ENCODE results near the gene LSS. TPM values are rescaled to one million over a fixed set of nuclear protein-coding genes. Genes with fewer than 3 reads are reported as not detected.
A peak's percentile ranks its signal among the peaks of the same experiment; 100 is the strongest.

LSS gene
- total and polyA plus RNA-seq, 2 experiments from 2014 or later: 86.9 to 112 TPM

- no peak overlapping the region for H3K4me3 ChIP-seq
- no peaks in the 10 kb centered on the region for H3K4me1 ChIP-seq (ENCODE audit: low read depth)
- no peak for DNase-seq (ENCODE audit: low read depth in 1 of 2, low spot score in 1 of 2)
- peaks cover 56% of the 10 kb centered on the region for H3K36me3 ChIP-seq
- H3K27me3 ChIP-seq: no peaks in the 10 kb centered on the region
- H3K9me3 ChIP-seq (ENCODE audit: low read depth): no peaks in the 10 kb centered on the region
- no peak for TF ChIP-seq CTCF (IDR thresholded peaks at IDR 0.05; ENCODE audit: low read depth, low read length)
- peak overlapping the region; percentile 60 for H3K27ac ChIP-seq
Observed at GRCh38 chr21:46266946-46267345, 38.4 kb upstream of the LSS start.

- TF ChIP-seq CTCF (IDR thresholded peaks at IDR 0.05; ENCODE audit: low read depth, low read length): no peak
- Histone ChIP-seq H3K9me3 (ENCODE audit: low read depth) (no peaks in the 10 kb centered on the region), H3K27ac (peak overlapping the region; percentile 60), H3K4me1 (ENCODE audit: low read depth) (no peaks in the 10 kb centered on the region), H3K4me3 (no peak overlapping the region), H3K27me3 (no peaks in the 10 kb centered on the region), H3K36me3 (peaks cover 56% of the 10 kb centered on the region)
- DNase-seq (ENCODE audit: low read depth in 1 of 2, low spot score in 1 of 2): no peak
Observed at GRCh38 chr21:46265736-46266525, 37.4 kb upstream of the LSS start.

- H3K4me3 ChIP-seq: no peak overlapping the region
- H3K27ac ChIP-seq: no peak overlapping the region
- no peaks in the 10 kb centered on the region for H3K4me1 ChIP-seq (ENCODE audit: low read depth)
- no peaks in the 10 kb centered on the region for H3K27me3 ChIP-seq
- DNase-seq (ENCODE audit: low read depth in 1 of 2, low spot score in 1 of 2): no peak
- no peak for TF ChIP-seq CTCF (IDR thresholded peaks at IDR 0.05; ENCODE audit: low read depth, low read length)
- H3K9me3 ChIP-seq (ENCODE audit: low read depth): no peaks in the 10 kb centered on the region
- peaks cover 58% of the 10 kb centered on the region for H3K36me3 ChIP-seq
Observed at GRCh38 chr21:46264690-46265144, 36.1 kb upstream of the LSS start.

- no peak overlapping the region for H3K4me3 ChIP-seq
- H3K4me1 ChIP-seq (ENCODE audit: low read depth): no peaks in the 10 kb centered on the region
- peaks cover 52% of the 10 kb centered on the region for H3K36me3 ChIP-seq
- no peaks in the 10 kb centered on the region for H3K9me3 ChIP-seq (ENCODE audit: low read depth)
- H3K27ac ChIP-seq: no peak overlapping the region
- no peak for DNase-seq (ENCODE audit: low read depth in 1 of 2, low spot score in 1 of 2)
- no peaks in the 10 kb centered on the region for H3K27me3 ChIP-seq
- no peak for TF ChIP-seq CTCF (IDR thresholded peaks at IDR 0.05; ENCODE audit: low read depth, low read length)
Observed at GRCh38 chr21:46264046-46264689, 35.6 kb upstream of the LSS start.

GRCh38 chr21:46256501-46256994 is 28.0 kb upstream of the LSS start:
- Histone ChIP-seq H3K4me1 (ENCODE audit: low read depth) (no peaks in the 10 kb centered on the region), H3K27ac (no peak overlapping the region), H3K36me3 (peaks cover 70% of the 10 kb centered on the region), H3K27me3 (no peaks in the 10 kb centered on the region), H3K9me3 (ENCODE audit: low read depth) (no peaks in the 10 kb centered on the region), H3K4me3 (no peak overlapping the region)
- TF ChIP-seq CTCF (IDR thresholded peaks at IDR 0.05; ENCODE audit: low read depth, low read length): no peak
- no peak for DNase-seq (ENCODE audit: low read depth in 1 of 2, low spot score in 1 of 2)

Data from cardiac muscle cell (in vitro differentiated cells and primary cell).